Measurements from ENCODE around the gene PKN2. TPM values are rescaled to one million over a fixed set of nuclear protein-coding genes. Genes with fewer than 3 reads are reported as not detected.

The PKN2 gene
- total and polyA plus RNA-seq, 10 donors, result 10.2 to 63.9 (median 45.3) TPM

GRCh38 chr1:88751714-88752113, 67.6 kb downstream of the PKN2 start:
- no peaks in the 10 kb centered on the region for H3K27me3 ChIP-seq (replicated peaks in 1 of 7)
- H3K27ac ChIP-seq, result no peak overlapping the region
- H3K4me1 ChIP-seq, result no peaks in the 10 kb centered on the region
- 72 to 84% (median 82%) methylated on average over 4 of the region's 4 CpGs for WGBS, 5 donors
- H3K4me3 ChIP-seq, result no peak overlapping the region
- peaks cover 0 to 20% (median 2%) of the 10 kb centered on the region in 6 donors for H3K36me3 ChIP-seq
- no peaks in the 10 kb centered on the region for H3K9me3 ChIP-seq
- no peak for DNase-seq
- TF ChIP-seq POLR2A (IDR thresholded peaks at IDR 0.05), result no peak
- no peak for TF ChIP-seq CTCF (IDR thresholded peaks at IDR 0.05 in 8 of 11, conservative IDR thresholded peaks at IDR 0.05 in 3 of 11)
- no peak for TF ChIP-seq POLR2AphosphoS5 (IDR thresholded peaks at IDR 0.05)
- intact Hi-C loops (cut with DNase I; ENCODE audit: low total_unique reads), result no loop called here

GRCh38 chr1:88753506-88753905, 69.4 kb downstream of the PKN2 start:
- Histone ChIP-seq H3K36me3 (peaks cover 0 to 22% (median 2%) of the 10 kb centered on the region in 6 donors), H3K27me3 (replicated peaks in 1 of 7) (no peaks in the 10 kb centered on the region), H3K9me3 (no peaks in the 10 kb centered on the region), H3K4me1 (no peaks in the 10 kb centered on the region), H3K27ac (no peak overlapping the region), H3K4me3 (no peak overlapping the region)
- 93 to 97% (median 95%) methylated on average over 6 of the region's 6 CpGs for WGBS, 5 donors
- no peak for TF ChIP-seq CTCF (IDR thresholded peaks at IDR 0.05 in 8 of 11, conservative IDR thresholded peaks at IDR 0.05 in 3 of 11)
- no peak for TF ChIP-seq POLR2AphosphoS5 (IDR thresholded peaks at IDR 0.05)
- no peak for TF ChIP-seq POLR2A (IDR thresholded peaks at IDR 0.05)
- DNase-seq, result no peak
- intact Hi-C loops (cut with DNase I; ENCODE audit: low total_unique reads), result no loop called here

- no peaks in the 10 kb centered on the region for H3K27me3 ChIP-seq (replicated peaks in 1 of 7)
- no peaks in the 10 kb centered on the region for H3K9me3 ChIP-seq
- no peak for TF ChIP-seq CTCF (IDR thresholded peaks at IDR 0.05 in 8 of 11, conservative IDR thresholded peaks at IDR 0.05 in 3 of 11)
- TF ChIP-seq POLR2A (IDR thresholded peaks at IDR 0.05), result no peak
- TF ChIP-seq POLR2AphosphoS5 (IDR thresholded peaks at IDR 0.05), result no peak
- DNase-seq, result no peak
- H3K4me3 ChIP-seq, result no peak overlapping the region
- no peaks in the 10 kb centered on the region for H3K4me1 ChIP-seq
- no peak overlapping the region for H3K27ac ChIP-seq
- intact Hi-C loops (cut with DNase I; ENCODE audit: low total_unique reads), result no loop called here
- WGBS, 5 donors, result 73 to 90% (median 88%) methylated on average over 1 of the region's 1 CpG
- H3K36me3 ChIP-seq, result peaks cover 0 to 54% (median 6%) of the 10 kb centered on the region in 6 donors
These were observed 79.8 kb downstream of the PKN2 start for GRCh38 chr1:88763649-88764406.

GRCh38 chr1:88768187-88768586, 84.1 kb downstream of the PKN2 start:
- Histone ChIP-seq H3K4me1 (no peaks in the 10 kb centered on the region), H3K36me3 (peaks cover 0 to 65% (median 14%) of the 10 kb centered on the region in 6 donors), H3K27ac (no peak overlapping the region), H3K27me3 (replicated peaks in 1 of 7) (no peaks in the 10 kb centered on the region), H3K4me3 (no peak overlapping the region), H3K9me3 (no peaks in the 10 kb centered on the region)
- TF ChIP-seq POLR2A (IDR thresholded peaks at IDR 0.05) (no peak), CTCF (IDR thresholded peaks at IDR 0.05 in 8 of 11, conservative IDR thresholded peaks at IDR 0.05 in 3 of 11) (no peak), POLR2AphosphoS5 (IDR thresholded peaks at IDR 0.05) (no peak)
- intact Hi-C loops (cut with DNase I; ENCODE audit: low total_unique reads), result no loop called here
- no peak for DNase-seq
